NCI-H748 (cell line): Measurements from ENCODE around the gene EPHA8.
A peak's percentile ranks its signal among the peaks of the same experiment; 100 is the strongest.

Source experiments
- DNase-seq: peaks from one replicate; lab custom pipeline; 2025; ENCODE audit not compliant: unreplicated experiment; lab: John Stamatoyannopoulos, UW

Gene EPHA8

GRCh38 chr1:22562584-22563583 is at the start of gene EPHA8:
Gene EPHA8 (plus strand): TSS chr1:22563489. CDS start chr1:22563636, 147 bp downstream.
- peak; percentile 39 for DNase-seq

DNA sequence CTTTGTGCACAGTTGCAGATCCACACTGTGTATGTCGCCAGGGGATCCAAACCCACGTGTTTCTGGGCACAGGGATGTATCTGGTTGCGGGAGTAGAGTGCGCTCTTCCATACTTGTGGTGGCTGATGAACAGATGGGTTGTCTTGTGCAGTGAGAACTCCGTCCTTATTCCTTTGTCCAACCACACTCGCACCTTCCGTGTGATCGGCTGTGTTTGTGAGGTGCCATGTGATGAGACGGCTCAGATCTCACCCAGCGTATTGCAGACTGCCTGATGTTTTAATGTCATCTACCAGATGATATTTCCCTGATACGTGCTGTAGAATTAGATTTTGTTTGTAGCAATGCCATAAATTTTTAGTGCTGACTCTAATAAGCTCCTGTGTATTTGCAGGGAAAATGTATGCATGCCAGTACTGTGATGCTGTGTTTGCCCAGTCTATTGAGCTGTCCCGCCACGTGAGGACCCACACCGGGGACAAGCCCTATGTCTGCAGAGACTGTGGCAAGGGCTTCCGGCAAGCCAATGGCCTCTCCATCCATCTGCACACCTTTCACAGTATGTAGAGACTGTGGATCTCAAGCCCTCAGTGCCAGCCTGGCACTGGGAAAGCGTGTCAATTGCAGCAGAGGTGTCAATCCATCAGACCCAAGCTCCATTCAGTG is 46.2 kb upstream of the EPHA8 start:
- no peak for DNase-seq

DNA sequence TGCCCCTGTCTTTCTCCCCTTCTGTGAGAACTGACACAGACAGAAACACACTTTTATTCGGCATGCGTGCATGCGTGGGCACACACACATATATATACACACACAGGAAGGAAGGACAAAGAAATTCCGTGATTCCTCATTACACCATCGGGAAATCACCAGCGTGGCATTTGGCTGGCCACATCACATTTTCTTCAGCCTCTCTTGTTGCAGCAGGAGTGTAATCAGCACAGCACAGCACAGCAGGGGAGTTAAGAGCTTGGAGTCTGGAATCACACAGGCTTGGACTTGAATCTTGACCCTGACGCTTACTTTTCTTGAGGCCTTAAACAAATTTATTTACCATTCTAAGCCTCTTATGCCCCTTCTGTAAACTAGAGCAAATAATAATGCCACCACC is 45.3 kb upstream of the EPHA8 start:
- no peak for DNase-seq

- no peak for DNase-seq
Measured at GRCh38 chr1:22518379-22518778, 44.9 kb upstream of the EPHA8 start.

DNA sequence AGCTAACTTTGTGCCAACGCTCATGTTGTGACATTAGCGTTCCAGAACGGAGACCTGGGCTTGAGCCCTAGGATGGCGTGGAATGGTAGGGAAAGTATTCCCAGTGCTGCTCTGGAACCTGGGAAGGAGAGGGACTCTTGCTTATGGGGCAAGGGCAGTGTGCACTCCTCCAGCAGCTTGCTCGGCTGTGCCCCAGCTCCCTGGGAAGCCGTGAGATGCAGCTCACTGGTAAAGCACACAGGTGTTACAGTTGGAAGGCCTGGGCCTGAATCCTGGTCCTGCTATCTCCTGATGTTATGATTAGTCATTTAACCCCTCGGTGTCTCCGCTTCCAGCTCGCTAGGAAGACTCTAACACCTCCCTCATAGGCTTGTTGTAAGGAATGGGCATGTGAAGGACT is 42.4 kb upstream of the EPHA8 start:
- no peak for DNase-seq

GRCh38 chr1:22521692-22522091 is 41.6 kb upstream of the EPHA8 start:
- no peak for DNase-seq

DNA sequence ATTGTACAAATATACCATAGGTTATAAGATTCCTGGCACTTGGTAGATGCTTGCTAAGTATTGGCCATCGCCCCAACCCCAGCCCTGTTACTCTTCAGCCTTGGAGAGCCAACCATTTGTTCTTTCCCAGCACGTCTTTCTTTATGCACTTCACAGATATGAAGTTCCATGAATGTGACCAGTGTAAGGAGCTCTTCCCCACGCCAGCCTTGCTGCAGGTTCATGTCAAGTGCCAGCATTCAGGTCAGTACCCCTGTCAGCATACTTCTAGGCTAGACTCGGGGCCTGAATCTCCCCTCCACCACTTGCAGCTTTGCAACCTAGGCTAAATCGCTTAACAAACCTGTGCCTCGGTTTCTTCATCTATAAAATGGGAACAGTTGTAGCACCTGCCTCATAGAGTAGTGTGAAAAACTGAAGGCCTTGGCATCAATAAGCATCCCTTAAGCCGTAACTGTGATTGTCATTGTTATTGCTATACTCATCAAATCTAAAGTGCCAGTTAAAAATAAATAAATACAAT is 41.0 kb upstream of the EPHA8 start:
- DNase-seq = no peak

- no peak for DNase-seq
Measured at GRCh38 chr1:22524481-22524880, 38.8 kb upstream of the EPHA8 start.

GRCh38 chr1:22525211-22525610 is 38.1 kb upstream of the EPHA8 start:
- DNase-seq = no peak

GRCh38 chr1:22525646-22526045 is 37.6 kb upstream of the EPHA8 start:
- DNase-seq = no peak

DNA sequence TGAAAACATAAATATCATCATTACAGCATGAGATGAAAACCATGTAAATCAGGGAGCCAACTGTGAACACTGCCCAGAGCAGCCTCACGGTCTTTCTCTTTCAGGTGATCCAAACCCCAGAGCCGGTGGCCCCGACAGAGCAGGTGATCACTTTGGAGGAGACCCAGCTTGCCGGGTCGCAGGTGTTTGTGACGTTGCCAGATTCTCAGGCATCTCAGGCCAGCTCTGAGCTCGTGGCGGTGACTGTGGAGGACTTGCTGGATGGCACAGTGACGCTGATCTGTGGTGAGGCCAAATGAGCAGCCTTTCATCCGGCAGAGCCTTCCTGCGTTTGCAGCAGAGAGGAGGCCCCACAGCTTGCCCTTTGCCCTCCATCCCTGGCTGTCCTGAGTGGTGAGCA is 37.2 kb upstream of the EPHA8 start:
- no peak for DNase-seq

GRCh38 chr1:22526677-22527076 is 36.6 kb upstream of the EPHA8 start:
- DNase-seq = no peak

GRCh38 chr1:22527122-22527521 is 36.2 kb upstream of the EPHA8 start:
- no peak for DNase-seq

GRCh38 chr1:22527555-22528296 is 35.6 kb upstream of the EPHA8 start:
- peak; percentile 32 for DNase-seq

DNA sequence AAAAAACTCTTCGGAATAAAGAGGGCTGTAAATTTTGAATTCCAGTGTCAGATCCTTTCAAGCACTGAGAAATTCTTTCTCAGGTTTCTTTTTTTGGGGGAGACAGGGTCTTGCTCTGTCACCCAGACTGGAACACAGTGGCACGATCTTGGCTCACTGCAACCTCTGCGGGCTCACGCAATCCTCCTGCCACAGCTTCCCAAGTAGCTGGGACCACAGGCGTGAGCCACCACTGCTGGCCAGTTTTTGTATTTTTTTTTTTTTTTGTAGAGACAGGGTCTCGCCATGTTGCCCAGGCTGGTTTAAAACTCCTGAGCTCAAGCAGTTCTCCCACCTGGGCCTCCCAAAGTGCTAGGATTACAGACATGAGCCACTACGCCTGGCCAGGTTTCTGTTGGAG is 34.8 kb upstream of the EPHA8 start:
- no peak for DNase-seq

DNA sequence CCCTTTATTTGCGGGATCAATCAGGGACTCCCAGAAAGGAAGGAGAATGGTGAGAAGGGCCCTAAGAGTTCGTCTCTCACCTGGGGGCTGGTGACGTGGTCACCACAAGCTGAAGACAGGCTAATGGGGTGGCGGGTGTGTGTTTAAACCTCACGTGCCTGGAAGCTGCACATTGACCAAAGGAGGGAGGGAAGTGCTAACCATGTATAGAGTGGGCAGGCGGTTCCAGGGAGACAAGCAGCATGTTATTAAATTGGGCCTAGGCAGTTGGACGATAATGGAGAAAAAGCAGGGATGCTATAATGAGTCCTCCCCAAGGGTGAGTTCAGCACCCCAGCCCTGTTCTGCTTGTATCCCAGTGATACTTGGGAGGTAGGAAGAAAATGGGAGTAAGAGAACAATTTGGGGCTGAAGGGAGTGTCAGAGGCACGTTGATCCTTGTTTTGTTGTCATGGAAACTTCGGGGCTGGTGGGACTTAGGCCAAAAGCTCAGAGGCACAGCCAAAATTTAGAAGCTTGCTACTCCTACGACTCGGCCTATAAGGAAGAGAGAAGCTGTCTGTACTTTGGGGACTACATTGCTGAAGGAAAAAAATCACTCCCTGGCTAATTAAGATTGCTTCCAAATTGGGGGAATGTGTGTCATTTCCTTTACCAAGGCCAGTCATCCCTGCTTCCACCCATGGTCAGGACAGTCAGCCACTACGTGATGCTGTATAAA is 33.2 kb upstream of the EPHA8 start:
- DNase-seq = no peak

GRCh38 chr1:22530715-22531114 is 32.6 kb upstream of the EPHA8 start:
- no peak for DNase-seq

DNA sequence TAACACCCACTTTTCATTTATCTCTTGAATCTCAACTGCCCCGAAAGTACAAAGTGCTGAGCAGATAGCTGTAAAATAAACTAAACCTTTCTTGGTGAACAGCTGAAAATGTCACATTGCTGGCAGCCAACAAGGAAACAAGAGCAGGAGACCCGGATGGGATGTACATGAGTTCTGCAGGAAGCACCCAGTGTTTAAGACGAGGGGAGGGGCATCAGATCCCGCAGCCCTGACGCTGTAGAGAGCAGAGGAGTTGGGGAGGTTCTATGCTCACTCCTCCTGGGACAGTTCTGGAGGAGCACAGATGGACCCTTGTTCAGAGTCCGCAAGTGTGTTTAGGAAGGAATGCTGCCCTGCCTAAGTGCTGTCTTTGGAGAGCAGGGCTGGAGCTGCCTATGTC is 32.0 kb upstream of the EPHA8 start:
- DNase-seq = no peak

GRCh38 chr1:22533244-22533895 is 29.9 kb upstream of the EPHA8 start:
- DNase-seq = peak; percentile 60

GRCh38 chr1:22534951-22535350 is 28.3 kb upstream of the EPHA8 start:
- DNase-seq = no peak
